CD4-positive, CD25-positive, alpha-beta regulatory T cell (primary cell): ENCODE results near the gene WIPF1. TPM values are rescaled to one million over a fixed set of nuclear protein-coding genes. Genes with fewer than 3 reads are reported as not detected.

ENCODE experiments used
- ATAC-seq, 2 donors: fragments of 150-1000 bp; cut with Tn5 transposase; one replicate each; pipeline ENCODE4 v1.10.0; 2021; ENCODE audit warnings: low read depth in 2 of 2, moderate number of reproducible peaks in 2 of 2, moderate library complexity in 1 of 2
- DNase-seq, 3 donors: peaks; one replicate each; pipeline versions ENCODE4 v3.0.0 to v3.0.0-alpha.2; 2012 to 2022; ENCODE audit warnings: mixed read lengths in 1 of 3
- H3K27ac ChIP-seq: one replicate; pipeline ENCODE4 v1.7.0; 2013; ENCODE audit warnings: mild to moderate bottlenecking, low read length; ENCODE audit not compliant: insufficient read depth, poor library complexity, severe bottlenecking
- H3K27me3 ChIP-seq: one replicate; pipeline ENCODE4 v1.7.0; 2013; ENCODE audit warnings: low read length; ENCODE audit not compliant: control insufficient read depth, insufficient read depth
- H3K36me3 ChIP-seq: one replicate; pipeline ENCODE4 v1.7.0; 2013; ENCODE audit warnings: mild to moderate bottlenecking, low read length, moderate library complexity; ENCODE audit not compliant: control insufficient read depth, insufficient read depth
- H3K4me1 ChIP-seq: 2 replicates; pipeline ENCODE4 v1.7.0; 2013; ENCODE audit warnings: mild to moderate bottlenecking, low read length; ENCODE audit not compliant: insufficient read depth, control insufficient read depth, poor library complexity, severe bottlenecking
- H3K4me3 ChIP-seq: one replicate; pipeline ENCODE4 v1.7.0; 2013; ENCODE audit warnings: low read depth, mild to moderate bottlenecking, low read length, moderate library complexity
- H3K9me3 ChIP-seq, 2 experiments: 1 replicate in 1 of 2; 2 replicates in 1 of 2; pipeline ENCODE4 v1.7.0; 2013; ENCODE audit warnings: low read length in 2 of 2, mild to moderate bottlenecking in 1 of 2, moderate library complexity in 1 of 2; ENCODE audit not compliant: control insufficient read depth in 2 of 2
- H3K27ac Mint-ChIP-seq, 3 donors: one replicate each; pipeline ENCODE4 v1.8.0; 2020 to 2022; ENCODE audit warnings: mild to moderate bottlenecking in 3 of 3, mixed read lengths in 3 of 3, moderate library complexity in 2 of 3
- H3K27me3 Mint-ChIP-seq: one replicate; pipeline ENCODE4 v1.8.0; 2022; ENCODE audit warnings: mild to moderate bottlenecking, mixed read lengths
- H3K36me3 Mint-ChIP-seq: one replicate; pipeline ENCODE4 v1.8.0; 2020; ENCODE audit warnings: mixed read lengths
- H3K4me1 Mint-ChIP-seq, 4 donors: one replicate each; pipeline ENCODE4 v1.8.0; 2020 to 2022; ENCODE audit warnings: mixed read lengths in 4 of 4, mild to moderate bottlenecking in 1 of 4
- H3K4me3 Mint-ChIP-seq, 4 donors: one replicate each; pipeline ENCODE4 v1.8.0; 2020 to 2022; ENCODE audit warnings: mild to moderate bottlenecking in 4 of 4, mixed read lengths in 4 of 4, moderate library complexity in 3 of 4
- H3K9me3 Mint-ChIP-seq, 7 donors: one replicate each; pipeline ENCODE4 v1.8.0; 2020 to 2022; ENCODE audit warnings: mixed read lengths in 7 of 7, mild to moderate bottlenecking in 3 of 7, moderate library complexity in 2 of 7
- polyA plus RNA-seq, 4 donors: library from polyadenylated mRNA; unstranded; fragments of 300-500 nt; fragmentation: Illumina TruSeq; gene quantifications; one replicate each; pipeline ENCODE4 v1.2.3, GENCODE V29; 2021
- total RNA-seq: library from RNA; stranded (reverse); gene quantifications from one replicate; pipeline ENCODE4 v1.2.3, GENCODE V29; 2022

The WIPF1 gene
- total and polyA plus RNA-seq, 5 donors from 2014 or later: 95.5 to 473 (median 110) TPM

- Mint-ChIP-seq H3K27me3 (no peaks in the 10 kb centered on the region), H3K9me3 (no peaks in the 10 kb centered on the region), H3K4me3 (peak overlapping the region; percentile 91 to 100 (median 94)), H3K27ac (peak overlapping the region; percentile 82 to 92 (median 92)), H3K36me3 (peaks cover 68% of the 10 kb centered on the region), H3K4me1 (peaks cover 35 to 78% (median 68%) of the 10 kb centered on the region in 4 donors)
- DNase-seq: no peak
- Histone ChIP-seq H3K36me3 (peaks cover 54% of the 10 kb centered on the region), H3K9me3 (no peaks in the 10 kb centered on the region), H3K27ac (peak overlapping the region; percentile 5), H3K27me3 (no peaks in the 10 kb centered on the region), H3K4me1 (peaks cover 70% of the 10 kb centered on the region), H3K4me3 (peak overlapping the region; percentile 95)
- ATAC-seq: no peak
Measured at GRCh38 chr2:174629506-174629905, 31.9 kb upstream of the WIPF1 start.

- peak overlapping the region in 3 of 4 donors; percentile 51 to 100 (median 94) for H3K4me3 Mint-ChIP-seq
- peak overlapping the region; percentile 34 for H3K27ac ChIP-seq
- H3K36me3 ChIP-seq: peaks cover 60% of the 10 kb centered on the region
Measured at GRCh38 chr2:174628528-174629169, 31.0 kb upstream of the WIPF1 start.

GRCh38 chr2:174627216-174627615 is 29.6 kb upstream of the WIPF1 start:
- Mint-ChIP-seq H3K9me3 (no peaks in the 10 kb centered on the region), H3K4me1 (peaks cover 44 to 89% (median 75%) of the 10 kb centered on the region in 4 donors), H3K36me3 (peaks cover 65% of the 10 kb centered on the region), H3K27ac (peak overlapping the region; percentile 57 to 77 (median 63)), H3K27me3 (no peaks in the 10 kb centered on the region), H3K4me3 (peak overlapping the region; percentile 6 to 71 (median 32))
- Histone ChIP-seq H3K36me3 (peaks cover 72% of the 10 kb centered on the region), H3K27ac (peak overlapping the region; percentile 38), H3K9me3 (no peaks in the 10 kb centered on the region), H3K27me3 (no peaks in the 10 kb centered on the region), H3K4me1 (peaks cover 60% of the 10 kb centered on the region), H3K4me3 (no peak overlapping the region)
- ATAC-seq (no peak), DNase-seq (no peak)

More at GRCh38 chr2:174628528-174629169, 31.0 kb upstream of the WIPF1 start:
- no peak for ATAC-seq
- Histone ChIP-seq H3K27me3 (no peaks in the 10 kb centered on the region), H3K9me3 (no peaks in the 10 kb centered on the region), H3K4me1 (peaks cover 68% of the 10 kb centered on the region), H3K4me3 (no peak overlapping the region)
- H3K36me3 Mint-ChIP-seq: peaks cover 75% of the 10 kb centered on the region
- peak overlapping the region; percentile 63 to 92 (median 82) for H3K27ac Mint-ChIP-seq
- H3K4me1 Mint-ChIP-seq: peaks cover 42 to 85% (median 73%) of the 10 kb centered on the region in 4 donors
- no peak for DNase-seq
- H3K9me3 Mint-ChIP-seq: no peaks in the 10 kb centered on the region
- H3K27me3 Mint-ChIP-seq: no peaks in the 10 kb centered on the region

GRCh38 chr2:174624895-174625430 is 27.4 kb upstream of the WIPF1 start:
- Histone ChIP-seq H3K27ac (no peak overlapping the region), H3K9me3 (no peaks in the 10 kb centered on the region), H3K36me3 (peaks cover 73% of the 10 kb centered on the region), H3K4me3 (no peak overlapping the region), H3K4me1 (peaks cover 41% of the 10 kb centered on the region), H3K27me3 (no peaks in the 10 kb centered on the region)
- Mint-ChIP-seq H3K9me3 (no peaks in the 10 kb centered on the region), H3K27me3 (no peaks in the 10 kb centered on the region), H3K27ac (peak overlapping the region; percentile 37 to 94 (median 68)), H3K4me1 (peaks cover 38 to 81% (median 69%) of the 10 kb centered on the region in 4 donors), H3K36me3 (peaks cover 53% of the 10 kb centered on the region), H3K4me3 (no peak overlapping the region)
- ATAC-seq (no peak), DNase-seq (no peak)

GRCh38 chr2:174623690-174624089 is 26.1 kb upstream of the WIPF1 start:
- Mint-ChIP-seq H3K4me3 (peak overlapping the region in 3 of 4 donors; percentile 10 to 45 (median 15)), H3K36me3 (peaks cover 44% of the 10 kb centered on the region), H3K27ac (peak overlapping the region in 2 of 3 donors; percentile 70 to 87), H3K27me3 (no peaks in the 10 kb centered on the region), H3K9me3 (no peaks in the 10 kb centered on the region), H3K4me1 (peaks cover 33 to 82% (median 66%) of the 10 kb centered on the region in 4 donors)
- Histone ChIP-seq H3K4me1 (peaks cover 49% of the 10 kb centered on the region), H3K27me3 (no peaks in the 10 kb centered on the region), H3K27ac (no peak overlapping the region), H3K4me3 (peak overlapping the region; percentile 16), H3K9me3 (no peaks in the 10 kb centered on the region), H3K36me3 (peaks cover 63% of the 10 kb centered on the region)
- ATAC-seq: no peak
- no peak for DNase-seq

GRCh38 chr2:174623106-174623637 is 25.6 kb upstream of the WIPF1 start:
- Mint-ChIP-seq H3K4me1 (peaks cover 33 to 82% (median 66%) of the 10 kb centered on the region in 4 donors), H3K9me3 (no peaks in the 10 kb centered on the region), H3K27me3 (no peaks in the 10 kb centered on the region), H3K4me3 (no peak overlapping the region), H3K27ac (peak overlapping the region in 2 of 3 donors; percentile 15 to 87), H3K36me3 (peaks cover 39% of the 10 kb centered on the region)
- DNase-seq: no peak
- Histone ChIP-seq H3K4me3 (peak overlapping the region; percentile 16), H3K9me3 (no peaks in the 10 kb centered on the region), H3K4me1 (peaks cover 49% of the 10 kb centered on the region), H3K27ac (no peak overlapping the region), H3K27me3 (no peaks in the 10 kb centered on the region), H3K36me3 (peaks cover 61% of the 10 kb centered on the region)
- no peak for ATAC-seq

- Mint-ChIP-seq H3K27ac (peak overlapping the region in 1 of 3 donors; percentile 89), H3K4me3 (no peak overlapping the region), H3K36me3 (peaks cover 40% of the 10 kb centered on the region)
Measured at GRCh38 chr2:174621323-174621722, 23.7 kb upstream of the WIPF1 start.

More at GRCh38 chr2:174621323-174621722, 23.7 kb upstream of the WIPF1 start:
- Histone ChIP-seq H3K4me1 (peaks cover 49% of the 10 kb centered on the region), H3K4me3 (no peak overlapping the region), H3K27me3 (no peaks in the 10 kb centered on the region), H3K27ac (peak overlapping the region; percentile 28), H3K36me3 (peaks cover 52% of the 10 kb centered on the region), H3K9me3 (no peaks in the 10 kb centered on the region)
- DNase-seq (no peak), ATAC-seq (no peak)
- Mint-ChIP-seq H3K9me3 (no peaks in the 10 kb centered on the region), H3K4me1 (peaks cover 36 to 81% (median 66%) of the 10 kb centered on the region in 4 donors), H3K27me3 (no peaks in the 10 kb centered on the region)
